ENCODE measurements around the gene ALPI.

ALPI gene

GRCh38 chr2:232434563-232435374, 21.2 kb upstream of the ALPI start:
- H3K4me2 ChIP-seq (ENCODE audit: insufficient read depth, low read length): no peak overlapping the region
- H3K4me3 ChIP-seq (ENCODE audit: low read depth in 1 of 2, low read length in 2 of 2): no peak overlapping the region
- no peaks in the 10 kb centered on the region for H3K9me3 ChIP-seq (ENCODE audit: insufficient read depth, low read length, severe bottlenecking)
- no peaks in the 10 kb centered on the region for H3K36me3 ChIP-seq (ENCODE audit: insufficient read depth, low read length)
- no peaks in the 10 kb centered on the region for H3K27me3 ChIP-seq (ENCODE audit: insufficient read depth, low read length, poor library complexity)
- no peak for ATAC-seq (ENCODE audit: insufficient read depth, low read depth)
- H2AFZ ChIP-seq (ENCODE audit: low read depth, low read length): no peak overlapping the region
- no peak overlapping the region for H3K27ac ChIP-seq (ENCODE audit: low read length)
- DNase-seq: no peak
- H3K79me2 ChIP-seq (ENCODE audit: insufficient read depth, low read length): no peaks in the 10 kb centered on the region
- no peaks in the 10 kb centered on the region for H3K4me1 ChIP-seq (ENCODE audit: insufficient read depth, low read length)
- H4K20me1 ChIP-seq (ENCODE audit: insufficient read depth, low read length): no peaks in the 10 kb centered on the region
- TF ChIP-seq EZH2 (IDR thresholded peaks at IDR 0.05; ENCODE audit: borderline replicate concordance, low read depth, low read length, severe bottlenecking) (no peak), CTCF (IDR thresholded peaks at IDR 0.05; ENCODE audit: borderline replicate concordance, extremely low read depth, low read length, poor library complexity, severe bottlenecking) (no peak)
- no peak overlapping the region for H3K9ac ChIP-seq (ENCODE audit: low read depth, low read length)

DNA sequence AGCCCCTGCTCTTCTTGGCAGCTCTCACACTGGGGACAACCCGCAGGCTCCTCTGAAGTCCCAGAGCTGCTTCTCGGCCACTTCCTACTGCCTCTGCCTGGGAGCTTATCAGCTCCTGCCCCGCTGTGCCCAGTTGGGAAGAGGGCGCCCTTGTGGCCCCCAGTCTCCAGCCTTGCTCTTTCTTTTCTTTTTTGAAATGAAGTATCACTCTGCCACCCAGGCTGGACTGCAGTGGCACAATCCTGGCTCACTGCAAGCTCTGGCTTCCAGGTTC, 20.6 kb upstream of the ALPI start:
- Histone ChIP-seq H3K9me3 (ENCODE audit: insufficient read depth, low read length, severe bottlenecking) (no peaks in the 10 kb centered on the region), H3K4me3 (ENCODE audit: low read depth in 1 of 2, low read length in 2 of 2) (no peak overlapping the region), H4K20me1 (ENCODE audit: insufficient read depth, low read length) (no peaks in the 10 kb centered on the region), H3K79me2 (ENCODE audit: insufficient read depth, low read length) (no peaks in the 10 kb centered on the region), H3K4me2 (ENCODE audit: insufficient read depth, low read length) (no peak overlapping the region), H3K27ac (ENCODE audit: low read length) (no peak overlapping the region), H2AFZ (ENCODE audit: low read depth, low read length) (no peak overlapping the region), H3K9ac (ENCODE audit: low read depth, low read length) (no peak overlapping the region), H3K4me1 (ENCODE audit: insufficient read depth, low read length) (peaks cover 2% of the 10 kb centered on the region; the same call in 1 of the 2 replicates), H3K36me3 (ENCODE audit: insufficient read depth, low read length) (no peaks in the 10 kb centered on the region), H3K27me3 (ENCODE audit: insufficient read depth, low read length, poor library complexity) (no peaks in the 10 kb centered on the region)
- DNase-seq (no peak), ATAC-seq (ENCODE audit: insufficient read depth, low read depth) (no peak)
- TF ChIP-seq CTCF (IDR thresholded peaks at IDR 0.05; ENCODE audit: borderline replicate concordance, extremely low read depth, low read length, poor library complexity, severe bottlenecking): no peak
- TF ChIP-seq EZH2 (IDR thresholded peaks at IDR 0.05; ENCODE audit: borderline replicate concordance, low read depth, low read length, severe bottlenecking): no peak

DNA sequence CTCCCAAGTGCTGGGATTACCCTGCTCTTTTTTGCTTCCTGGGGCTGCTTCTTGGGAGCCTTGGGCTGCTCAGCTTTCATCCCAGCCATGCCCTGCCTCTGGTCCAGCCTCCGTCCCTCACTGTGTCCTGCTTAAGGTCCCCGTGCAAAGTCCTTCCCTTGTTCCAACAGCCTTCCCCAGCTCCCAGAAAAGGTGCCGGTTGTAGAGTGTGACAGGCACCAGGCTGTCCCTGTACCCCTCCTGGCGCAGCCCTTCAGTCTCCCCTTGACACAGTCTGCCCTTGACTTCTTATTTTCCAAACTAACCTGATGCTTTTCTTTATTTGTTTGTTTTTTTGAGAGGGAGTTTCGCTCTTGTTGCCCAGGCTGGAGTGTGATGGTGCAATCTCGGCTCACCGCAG, 20.1 kb upstream of the ALPI start:
- no peak for ATAC-seq (ENCODE audit: insufficient read depth, low read depth)
- no peak overlapping the region for H2AFZ ChIP-seq (ENCODE audit: low read depth, low read length)
- no peak overlapping the region for H3K9ac ChIP-seq (ENCODE audit: low read depth, low read length)
- H3K27me3 ChIP-seq (ENCODE audit: insufficient read depth, low read length, poor library complexity): no peaks in the 10 kb centered on the region
- H3K4me2 ChIP-seq (ENCODE audit: insufficient read depth, low read length): no peak overlapping the region
- no peak overlapping the region for H3K27ac ChIP-seq (ENCODE audit: low read length)
- H4K20me1 ChIP-seq (ENCODE audit: insufficient read depth, low read length): no peaks in the 10 kb centered on the region
- no peak overlapping the region for H3K4me3 ChIP-seq (ENCODE audit: low read depth in 1 of 2, low read length in 2 of 2)
- H3K79me2 ChIP-seq (ENCODE audit: insufficient read depth, low read length): no peaks in the 10 kb centered on the region
- H3K9me3 ChIP-seq (ENCODE audit: insufficient read depth, low read length, severe bottlenecking): no peaks in the 10 kb centered on the region
- no peak for DNase-seq
- H3K4me1 ChIP-seq (ENCODE audit: insufficient read depth, low read length): peaks cover 4% of the 10 kb centered on the region; the same call in 1 of the 2 replicates
- no peaks in the 10 kb centered on the region for H3K36me3 ChIP-seq (ENCODE audit: insufficient read depth, low read length)
- no peak for TF ChIP-seq EZH2 (IDR thresholded peaks at IDR 0.05; ENCODE audit: borderline replicate concordance, low read depth, low read length, severe bottlenecking)
- no peak for TF ChIP-seq CTCF (IDR thresholded peaks at IDR 0.05; ENCODE audit: borderline replicate concordance, extremely low read depth, low read length, poor library complexity, severe bottlenecking)

Data from DND-41 (cell line).